Body of pancreas (tissue), 4 donors: ENCODE data around the gene NINJ1. TPM values are rescaled to one million over a fixed set of nuclear protein-coding genes. Genes with fewer than 3 reads are reported as not detected.

Experiments
- ATAC-seq: fragments of 150-250 bp; one replicate; pipeline ENCODE4 v1.9.1; 2016
- DNase-seq, 4 donors: peaks; one replicate each; pipeline ENCODE4 v3.0.0-alpha.2; 2019
- H3K27ac ChIP-seq, 4 donors: fragments of 200-600 bp; sonication (generic); 1 replicate in 3 of 4; 2 replicates in 1 of 4; pipeline versions ENCODE4 v1.5.1 to v1.6.1; 2016 to 2019; ENCODE audit warnings: mild to moderate bottlenecking in 1 of 4, mixed read lengths in 1 of 4, moderate library complexity in 1 of 4
- H3K27me3 ChIP-seq, 2 donors: fragments of 200-600 bp; sonication (generic); one replicate each; pipeline ENCODE4 v1.6.0; 2016; ENCODE audit warnings: mild to moderate bottlenecking in 1 of 2
- H3K36me3 ChIP-seq, 2 donors: fragments of 200-600 bp; sonication (generic); replicated peaks in 1 of 2; 2 replicates each; pipeline ENCODE4 v1.5.1; 2016; ENCODE audit warnings: low read depth in 2 of 2; ENCODE audit not compliant: insufficient read depth in 1 of 2
- H3K4me1 ChIP-seq: fragments of 200-600 bp; sonication (generic); one replicate; pipeline ENCODE4 v1.6.0; 2016
- H3K4me3 ChIP-seq, 2 donors: fragments of 200-600 bp; sonication (generic); 1 replicate in 1 of 2; 2 replicates in 1 of 2; pipeline ENCODE4 v1.5.1; 2016 to 2019
- H3K9me3 ChIP-seq, 3 donors: fragments of 200-600 bp; sonication (generic); 1 replicate in 2 of 3; 2 replicates in 1 of 3; pipeline ENCODE4 v1.5.1; 2016
- CTCF ChIP-seq, 7 experiments: fragments of 450-650 bp in 4 of 7; fragments of 200-600 bp in 3 of 7; sonication (generic) in 3 of 7; IDR thresholded peaks; one replicate each; pipeline ENCODE4 v1.5.1; 2016 to 2019; ENCODE audit warnings: antibody characterized with exemption in 7 of 7
- POLR2A ChIP-seq, 3 donors: fragments of 450-650 bp; IDR thresholded peaks; one replicate each; pipeline ENCODE4 v1.6.1; 2016; ENCODE audit warnings: antibody characterized with exemption in 3 of 3, mild to moderate bottlenecking in 2 of 3
- WGBS, 2 donors: methylation state at CpG; one replicate each; pipeline ENCODE4 v1.1.5; 2017; 5-methylcytosine and 5-hydroxymethylcytosine counted together
- intact Hi-C: fragments of 100-400 bp; cut with DNase I; formaldehyde crosslinking; loops from one replicate; pipeline ENCODE4 v1.15.1; 2023
- total RNA-seq, 2 donors: library from RNA; depleted of rRNA; stranded (reverse); fragments of >200 nt; gene quantifications; one replicate each; pipeline ENCODE4 v1.1.0, GENCODE V29; 2016

The NINJ1 gene
- total RNA-seq, 2 donors from 2014 or later = 32.6 to 32.9 TPM

- ATAC-seq (peak; percentile 36), DNase-seq (peak in 2 of 4 donors; percentile 44 to 45)
- Histone ChIP-seq H3K27me3 (no peaks in the 10 kb centered on the region), H3K4me1 (peaks cover 13% of the 10 kb centered on the region), H3K36me3 (no peaks in the 10 kb centered on the region), H3K4me3 (no peak overlapping the region), H3K27ac (peak overlapping the region in 2 of 4 donors; percentile 20 to 45), H3K9me3 (no peaks in the 10 kb centered on the region)
- intact Hi-C loops = no loop called here
- WGBS, 2 donors = 51 to 52% methylated on average over 7 to 15 of the region's 15 CpGs
- TF ChIP-seq CTCF (IDR thresholded peaks at IDR 0.05) (no peak), POLR2A (IDR thresholded peaks at IDR 0.05) (no peak)
Observed at GRCh38 chr9:93143830-93144530, 9.9 kb upstream of the NINJ1 start.

GRCh38 chr9:93141771-93142483, 7.9 kb upstream of the NINJ1 start:
- Histone ChIP-seq H3K27ac (no peak overlapping the region), H3K4me3 (no peak overlapping the region), H3K4me1 (peaks cover 13% of the 10 kb centered on the region), H3K9me3 (no peaks in the 10 kb centered on the region), H3K36me3 (no peaks in the 10 kb centered on the region), H3K27me3 (no peaks in the 10 kb centered on the region)
- WGBS, 2 donors = 82 to 83% methylated on average over 3 to 8 of the region's 8 CpGs
- ATAC-seq (no peak), DNase-seq (no peak)
- TF ChIP-seq POLR2A (IDR thresholded peaks at IDR 0.05) = no peak
- no peak for TF ChIP-seq CTCF (IDR thresholded peaks at IDR 0.05)
- intact Hi-C loops = no loop called here

- no peak for ATAC-seq
- Histone ChIP-seq H3K4me3 (no peak overlapping the region), H3K9me3 (no peaks in the 10 kb centered on the region), H3K36me3 (no peaks in the 10 kb centered on the region), H3K4me1 (peaks cover 29% of the 10 kb centered on the region), H3K27me3 (no peaks in the 10 kb centered on the region), H3K27ac (no peak overlapping the region)
- DNase-seq = no peak
- intact Hi-C loops = no loop called here
- 80 to 88% methylated on average over 5 to 16 of the region's 16 CpGs for WGBS, 2 donors
- TF ChIP-seq POLR2A (IDR thresholded peaks at IDR 0.05) (no peak), CTCF (IDR thresholded peaks at IDR 0.05) (no peak)
Observed at GRCh38 chr9:93139365-93140182, 5.5 kb upstream of the NINJ1 start.

GRCh38 chr9:93138171-93138764, 4.2 kb upstream of the NINJ1 start:
- 89 to 95% methylated on average over 4 to 7 of the region's 7 CpGs for WGBS, 2 donors
- TF ChIP-seq POLR2A (IDR thresholded peaks at IDR 0.05) = no peak
- TF ChIP-seq CTCF (IDR thresholded peaks at IDR 0.05) = no peak
- no peaks in the 10 kb centered on the region for H3K9me3 ChIP-seq
- DNase-seq (no peak), ATAC-seq (no peak)
- no peak overlapping the region for H3K4me3 ChIP-seq
- peaks cover 25% of the 10 kb centered on the region for H3K4me1 ChIP-seq
- H3K27ac ChIP-seq = no peak overlapping the region
- no peaks in the 10 kb centered on the region for H3K36me3 ChIP-seq
- intact Hi-C loops = no loop called here
- no peaks in the 10 kb centered on the region for H3K27me3 ChIP-seq
